ENCODE results near the gene SIAH2. TPM values are rescaled to one million over a fixed set of nuclear protein-coding genes. Genes with fewer than 3 reads are reported as not detected.

Gene SIAH2
- total RNA-seq, 1 donor from 2014 or later, result 31.7 TPM

DNA sequence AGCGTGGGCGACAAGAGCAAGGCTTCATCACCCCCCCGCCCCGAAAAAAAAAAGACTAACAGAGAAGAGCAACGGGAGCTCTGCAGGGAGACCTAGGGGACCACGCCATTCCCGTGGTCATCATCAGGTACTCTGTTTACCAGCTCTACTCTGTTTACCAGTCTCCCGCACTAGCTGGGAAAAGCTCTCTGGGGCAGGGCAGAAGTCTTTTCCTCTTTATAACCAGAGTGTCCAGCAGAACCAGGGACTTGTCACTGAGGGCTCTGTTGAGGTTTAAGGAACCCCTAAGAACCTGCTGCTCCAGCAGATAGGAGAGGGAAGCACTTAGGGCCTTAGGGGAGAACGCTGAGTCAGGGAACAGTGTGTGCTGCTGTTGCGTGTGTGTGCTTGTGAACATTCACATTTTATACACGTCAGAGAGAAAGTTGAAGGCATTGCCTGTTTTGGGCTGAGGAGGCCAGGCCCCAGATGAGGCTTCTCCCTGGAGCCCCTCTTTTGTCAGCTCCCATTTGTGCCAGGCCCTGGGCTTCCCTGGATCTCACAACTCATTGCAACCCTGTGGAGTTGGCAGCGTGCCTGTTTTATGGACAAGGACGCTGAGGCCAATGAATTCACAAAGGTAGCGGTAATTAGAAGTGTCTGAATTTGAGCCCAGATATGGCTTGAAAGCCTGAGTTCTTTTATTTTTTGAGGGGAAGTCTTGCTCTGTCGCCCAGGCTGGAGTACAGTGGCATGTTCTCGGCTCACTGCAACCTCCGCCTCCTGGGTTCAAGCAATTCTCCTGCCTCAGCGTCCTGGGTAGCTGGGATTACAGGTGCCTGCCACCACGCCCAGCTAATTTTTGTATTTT lies 35.1 kb downstream of the SIAH2 start:
- no peak for DNase-seq (ENCODE audit: low read depth)
- no peaks in the 10 kb centered on the region for H3K27me3 ChIP-seq (ENCODE audit: control insufficient read depth, insufficient read depth, low read length)
- TF ChIP-seq, protein P1, sequence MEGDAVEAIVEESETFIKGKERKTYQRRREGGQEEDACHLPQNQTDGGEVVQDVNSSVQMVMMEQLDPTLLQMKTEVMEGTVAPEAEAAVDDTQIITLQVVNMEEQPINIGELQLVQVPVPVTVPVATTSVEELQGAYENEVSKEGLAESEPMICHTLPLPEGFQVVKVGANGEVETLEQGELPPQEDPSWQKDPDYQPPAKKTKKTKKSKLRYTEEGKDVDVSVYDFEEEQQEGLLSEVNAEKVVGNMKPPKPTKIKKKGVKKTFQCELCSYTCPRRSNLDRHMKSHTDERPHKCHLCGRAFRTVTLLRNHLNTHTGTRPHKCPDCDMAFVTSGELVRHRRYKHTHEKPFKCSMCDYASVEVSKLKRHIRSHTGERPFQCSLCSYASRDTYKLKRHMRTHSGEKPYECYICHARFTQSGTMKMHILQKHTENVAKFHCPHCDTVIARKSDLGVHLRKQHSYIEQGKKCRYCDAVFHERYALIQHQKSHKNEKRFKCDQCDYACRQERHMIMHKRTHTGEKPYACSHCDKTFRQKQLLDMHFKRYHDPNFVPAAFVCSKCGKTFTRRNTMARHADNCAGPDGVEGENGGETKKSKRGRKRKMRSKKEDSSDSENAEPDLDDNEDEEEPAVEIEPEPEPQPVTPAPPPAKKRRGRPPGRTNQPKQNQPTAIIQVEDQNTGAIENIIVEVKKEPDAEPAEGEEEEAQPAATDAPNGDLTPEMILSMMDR (IDR thresholded peaks at IDR 0.05; ENCODE audit: insufficient read depth, low read length, poor library complexity, severe bottlenecking), result no peak
- H3K4me3 ChIP-seq (ENCODE audit: low read depth, low read length), result no peak overlapping the region
- no peaks in the 10 kb centered on the region for H3K36me3 ChIP-seq (ENCODE audit: control insufficient read depth, insufficient read depth, low read length)

DNA sequence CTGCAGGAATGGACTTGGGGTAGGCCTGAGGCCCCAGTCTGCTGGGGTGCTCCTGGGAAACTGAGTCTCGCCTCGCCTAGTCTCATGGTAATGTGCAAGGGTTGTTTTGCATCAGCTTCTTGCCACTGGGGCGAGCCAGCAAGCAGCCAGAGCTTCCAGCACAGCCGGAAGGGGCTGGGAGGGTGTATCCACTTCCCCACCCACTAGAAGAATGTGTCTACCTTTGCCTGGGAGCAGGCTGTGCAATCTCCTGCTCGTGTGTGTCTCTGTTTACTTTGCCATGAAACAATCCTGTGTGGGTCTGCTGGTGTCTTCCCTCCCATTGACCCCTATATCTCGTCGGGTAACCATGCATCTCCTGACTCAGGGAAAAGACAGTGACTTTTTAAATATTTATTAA lies 37.4 kb downstream of the SIAH2 start:
- TF ChIP-seq, protein P1 (IDR thresholded peaks at IDR 0.05; ENCODE audit: insufficient read depth, low read length, poor library complexity, severe bottlenecking), result no peak
- DNase-seq (ENCODE audit: low read depth), result no peak
- Histone ChIP-seq H3K4me3 (ENCODE audit: low read depth, low read length) (no peak overlapping the region), H3K27me3 (ENCODE audit: control insufficient read depth, insufficient read depth, low read length) (no peaks in the 10 kb centered on the region), H3K36me3 (ENCODE audit: control insufficient read depth, insufficient read depth, low read length) (no peaks in the 10 kb centered on the region)

DNA sequence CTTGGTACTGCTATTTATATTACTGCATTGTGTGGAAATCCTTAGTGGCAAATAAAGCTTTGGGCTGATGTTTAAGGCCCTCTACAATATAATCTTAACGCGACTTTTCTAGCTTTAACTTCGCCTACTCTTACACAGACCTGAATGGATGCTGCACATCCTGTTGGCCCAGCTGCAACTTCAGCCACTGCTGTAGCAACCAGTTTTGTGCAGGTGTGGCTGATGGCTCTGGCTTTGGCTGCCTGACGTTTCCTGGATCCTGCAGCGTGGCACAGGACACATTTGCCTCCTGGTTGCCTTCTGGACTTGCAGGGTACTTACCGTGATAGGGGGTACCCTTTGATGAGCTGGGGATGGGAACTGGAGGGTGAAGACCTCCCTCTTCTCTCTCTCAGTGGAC lies 39.0 kb downstream of the SIAH2 start:
- Histone ChIP-seq H3K27me3 (ENCODE audit: control insufficient read depth, insufficient read depth, low read length) (no peaks in the 10 kb centered on the region), H3K4me3 (ENCODE audit: low read depth, low read length) (no peak overlapping the region), H3K36me3 (ENCODE audit: control insufficient read depth, insufficient read depth, low read length) (no peaks in the 10 kb centered on the region)
- DNase-seq (ENCODE audit: low read depth), result no peak
- TF ChIP-seq, protein P1 (IDR thresholded peaks at IDR 0.05; ENCODE audit: insufficient read depth, low read length, poor library complexity, severe bottlenecking), result no peak

DNA sequence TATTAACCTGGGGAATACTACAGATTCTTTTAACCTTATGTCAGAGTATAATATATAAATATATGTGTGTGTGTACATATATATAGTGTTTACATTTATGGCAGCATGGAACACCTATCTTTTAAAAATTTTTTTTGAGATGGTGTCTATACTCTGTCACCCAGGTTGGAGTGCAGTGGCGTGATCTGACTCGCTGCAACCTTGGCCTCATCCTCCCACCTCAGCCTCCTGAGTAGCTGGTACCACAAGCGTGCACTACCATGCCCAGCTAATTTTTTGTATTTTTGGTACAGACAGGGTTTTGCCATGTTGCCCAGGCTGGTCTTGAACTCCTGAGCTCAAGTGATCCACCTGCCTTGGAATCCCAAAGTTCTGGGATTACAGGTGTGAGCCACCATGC lies 40.7 kb downstream of the SIAH2 start:
- no peak for DNase-seq (ENCODE audit: low read depth)
- TF ChIP-seq, protein P1 (IDR thresholded peaks at IDR 0.05; ENCODE audit: insufficient read depth, low read length, poor library complexity, severe bottlenecking), result no peak
- Histone ChIP-seq H3K4me3 (ENCODE audit: low read depth, low read length) (no peak overlapping the region), H3K36me3 (ENCODE audit: control insufficient read depth, insufficient read depth, low read length) (no peaks in the 10 kb centered on the region), H3K27me3 (ENCODE audit: control insufficient read depth, insufficient read depth, low read length) (no peaks in the 10 kb centered on the region)

DNA sequence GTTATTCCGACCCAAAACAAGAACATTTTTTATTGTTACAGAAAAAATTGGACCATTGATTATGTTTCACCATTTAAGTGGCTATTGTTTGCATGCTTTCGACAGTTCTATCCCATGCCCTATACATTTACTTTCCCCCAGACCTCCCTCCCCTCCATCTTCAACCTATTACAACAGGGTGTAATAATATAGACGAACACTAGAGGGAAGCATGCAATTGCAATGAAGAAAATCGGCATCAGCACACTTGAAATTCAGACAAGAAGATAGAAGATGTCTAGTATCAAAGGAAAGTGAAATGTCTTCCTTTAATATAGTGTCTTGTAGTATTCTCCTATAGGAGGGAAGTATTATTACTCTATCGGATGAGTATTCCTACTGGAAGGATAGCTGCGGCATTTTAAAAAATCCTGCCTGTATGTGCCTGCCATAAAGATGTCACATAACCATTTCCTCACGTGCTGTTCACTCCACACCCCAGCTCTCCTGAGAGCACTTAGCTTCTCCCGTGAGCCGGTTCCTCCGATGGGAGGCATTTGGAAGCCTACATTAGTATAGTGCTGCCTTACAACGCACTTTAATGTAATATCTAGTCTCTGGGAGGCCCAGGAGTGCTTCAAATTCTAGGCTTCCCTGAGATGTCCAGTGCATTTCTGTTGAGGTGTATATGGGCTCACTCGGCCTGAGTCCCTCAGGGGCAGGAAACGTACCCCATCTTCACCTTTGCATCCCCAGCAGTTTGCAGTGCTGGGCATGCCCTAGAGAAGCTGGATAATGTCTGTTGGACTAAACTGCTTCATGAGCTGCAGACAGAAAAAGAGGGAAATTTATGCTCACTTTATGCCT lies 41.5 kb downstream of the SIAH2 start:
- TF ChIP-seq, protein P1 (IDR thresholded peaks at IDR 0.05; ENCODE audit: insufficient read depth, low read length, poor library complexity, severe bottlenecking), result peak; percentile 71
- no peaks in the 10 kb centered on the region for H3K27me3 ChIP-seq (ENCODE audit: control insufficient read depth, insufficient read depth, low read length)
- H3K36me3 ChIP-seq (ENCODE audit: control insufficient read depth, insufficient read depth, low read length), result no peaks in the 10 kb centered on the region
- H3K4me3 ChIP-seq (ENCODE audit: low read depth, low read length), result no peak overlapping the region
- DNase-seq (ENCODE audit: low read depth), result no peak
